Activated naive CD4-positive, alpha-beta T cell treated with anti-CD3 and anti-CD28 coated beads, Interleukin-2, amount 50 U/mL, for 24 hours (primary cell): ENCODE results near the gene FLT4.

Experiments
- H3K27ac Mint-ChIP-seq: one replicate; pipeline ENCODE4 v1.8.0; 2021; ENCODE audit warnings: mild to moderate bottlenecking, mixed read lengths
- H3K27me3 Mint-ChIP-seq: one replicate; pipeline ENCODE4 v1.8.0; 2021; ENCODE audit warnings: mixed read lengths
- H3K36me3 Mint-ChIP-seq: one replicate; pipeline ENCODE4 v1.8.0; 2021; ENCODE audit warnings: mixed read lengths
- H3K4me1 Mint-ChIP-seq: one replicate; pipeline ENCODE4 v1.8.0; 2021; ENCODE audit warnings: mixed read lengths
- H3K4me3 Mint-ChIP-seq: one replicate; pipeline ENCODE4 v1.8.0; 2021; ENCODE audit warnings: mild to moderate bottlenecking, mixed read lengths
- H3K9me3 Mint-ChIP-seq: one replicate; pipeline ENCODE4 v1.8.0; 2021; ENCODE audit warnings: mixed read lengths

FLT4 gene

GRCh38 chr5:180639741-180640610 lies 9.4 kb downstream of the FLT4 start:
- no peaks in the 10 kb centered on the region for H3K27me3 Mint-ChIP-seq
- no peaks in the 10 kb centered on the region for H3K36me3 Mint-ChIP-seq
- H3K9me3 Mint-ChIP-seq, result no peaks in the 10 kb centered on the region
- H3K4me1 Mint-ChIP-seq, result no peaks in the 10 kb centered on the region
- H3K4me3 Mint-ChIP-seq, result no peak overlapping the region
- H3K27ac Mint-ChIP-seq, result no peak overlapping the region

DNA sequence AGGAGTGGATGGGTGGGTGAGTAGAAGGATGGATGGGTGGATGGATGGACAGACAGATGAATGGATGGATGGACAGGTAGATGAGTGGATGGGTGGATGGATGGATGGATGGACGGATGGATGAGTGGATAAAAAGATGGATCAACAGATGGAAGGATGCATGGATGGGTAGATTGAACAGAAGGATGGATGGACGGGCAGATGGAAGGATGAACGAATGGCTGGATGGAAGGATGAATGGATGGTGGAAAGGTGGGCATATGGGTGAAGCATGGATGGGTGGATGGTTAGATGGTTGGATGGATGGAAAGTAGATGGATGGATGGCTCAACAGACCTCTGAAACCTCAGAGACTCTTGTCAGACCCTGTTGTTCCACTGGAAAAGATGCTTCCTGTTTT lies 10.1 kb downstream of the FLT4 start:
- Mint-ChIP-seq H3K9me3 (no peaks in the 10 kb centered on the region), H3K27me3 (no peaks in the 10 kb centered on the region), H3K4me3 (no peak overlapping the region), H3K36me3 (no peaks in the 10 kb centered on the region), H3K27ac (no peak overlapping the region), H3K4me1 (no peaks in the 10 kb centered on the region)

- Mint-ChIP-seq H3K36me3 (no peaks in the 10 kb centered on the region), H3K27ac (no peak overlapping the region), H3K4me1 (no peaks in the 10 kb centered on the region), H3K27me3 (no peaks in the 10 kb centered on the region), H3K9me3 (no peaks in the 10 kb centered on the region), H3K4me3 (no peak overlapping the region)
Measured at GRCh38 chr5:180637962-180638680, 11.3 kb downstream of the FLT4 start.

DNA sequence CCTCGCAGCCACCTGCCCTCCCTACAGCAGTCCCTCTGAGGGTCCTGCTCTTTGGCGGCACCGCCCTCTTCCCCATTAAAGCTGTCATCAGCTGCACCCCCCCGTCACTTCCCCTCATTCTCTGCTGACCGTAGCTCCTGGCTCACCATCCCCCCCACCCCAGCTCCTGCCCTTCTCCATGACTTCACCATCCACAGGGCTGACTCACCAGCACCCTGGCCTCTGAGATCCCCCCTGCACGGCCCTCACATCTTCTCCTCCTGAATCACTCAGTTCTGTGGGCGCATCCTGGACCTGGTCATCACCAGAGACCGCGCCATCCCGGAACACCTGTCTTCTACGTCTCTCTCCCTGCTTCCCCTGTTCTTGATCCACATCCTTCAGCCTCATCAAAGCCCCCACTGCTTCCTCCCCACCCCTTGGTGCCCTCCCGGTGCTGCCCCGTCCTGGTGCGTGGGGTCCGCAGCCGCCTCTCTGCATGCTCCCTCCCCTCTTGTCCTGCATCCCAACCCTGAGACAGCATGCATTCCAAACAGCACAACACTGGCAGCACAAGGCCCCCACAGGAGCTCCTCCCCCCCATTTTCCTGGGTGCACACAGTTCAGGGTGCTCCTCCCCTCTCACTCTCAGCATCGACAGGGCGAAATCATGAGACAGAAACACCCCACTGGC lies 12.9 kb downstream of the FLT4 start:
- Mint-ChIP-seq H3K36me3 (no peaks in the 10 kb centered on the region), H3K4me3 (no peak overlapping the region), H3K27me3 (no peaks in the 10 kb centered on the region), H3K4me1 (no peaks in the 10 kb centered on the region), H3K9me3 (no peaks in the 10 kb centered on the region), H3K27ac (no peak overlapping the region)

- H3K4me3 Mint-ChIP-seq, result no peak overlapping the region
- no peak overlapping the region for H3K27ac Mint-ChIP-seq
- H3K27me3 Mint-ChIP-seq, result no peaks in the 10 kb centered on the region
- H3K9me3 Mint-ChIP-seq, result no peaks in the 10 kb centered on the region
- H3K36me3 Mint-ChIP-seq, result no peaks in the 10 kb centered on the region
- H3K4me1 Mint-ChIP-seq, result no peaks in the 10 kb centered on the region
Measured at GRCh38 chr5:180636016-180636402, 13.4 kb downstream of the FLT4 start.

DNA sequence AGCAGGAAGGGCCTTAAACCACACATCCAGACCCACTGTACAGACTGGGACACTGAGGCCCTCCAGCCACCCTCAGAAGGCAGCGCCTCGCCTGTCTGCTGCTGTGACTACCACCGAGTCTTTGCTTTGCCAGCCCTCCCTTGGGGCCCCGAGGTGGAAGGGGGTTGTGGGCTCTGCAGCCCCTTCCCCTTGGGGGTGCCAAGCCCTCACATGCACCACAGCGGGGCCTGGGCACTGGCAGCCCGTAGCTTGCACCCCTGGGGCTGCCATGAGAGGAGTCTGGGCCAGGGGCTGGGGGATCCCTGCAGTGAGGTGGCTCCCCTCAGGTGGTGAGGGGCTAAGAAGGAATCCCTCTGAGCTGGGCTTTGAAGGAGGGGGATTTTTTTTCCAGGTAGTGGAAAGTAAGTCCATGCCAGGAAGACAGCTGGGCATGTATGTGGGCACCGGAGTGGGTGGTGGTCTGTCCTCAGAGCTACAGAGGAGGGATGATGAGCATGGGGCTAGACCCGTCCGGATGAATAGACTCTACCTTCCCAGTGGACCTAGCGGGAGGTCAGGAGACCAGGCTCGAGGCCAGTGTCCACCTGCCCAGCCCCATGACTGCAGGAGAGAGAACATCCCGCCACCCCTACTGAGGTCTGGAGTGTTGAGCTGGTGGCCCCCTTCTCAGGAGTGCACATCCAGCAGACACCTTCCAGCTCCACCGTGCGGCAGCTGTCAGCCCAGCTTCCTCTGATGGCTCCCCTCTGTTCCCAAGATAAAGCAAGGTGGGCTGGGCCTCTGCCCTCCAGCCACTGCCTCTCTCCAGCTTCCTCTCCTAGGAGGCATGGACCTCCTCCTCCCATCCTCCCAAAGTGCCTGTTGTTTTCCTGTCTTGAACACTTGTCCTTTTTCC lies 15.9 kb downstream of the FLT4 start:
- H3K4me3 Mint-ChIP-seq, result no peak overlapping the region
- peak overlapping the region; percentile 43 for H3K27ac Mint-ChIP-seq
- H3K9me3 Mint-ChIP-seq, result no peaks in the 10 kb centered on the region
- no peaks in the 10 kb centered on the region for H3K4me1 Mint-ChIP-seq
- no peaks in the 10 kb centered on the region for H3K36me3 Mint-ChIP-seq
- H3K27me3 Mint-ChIP-seq, result no peaks in the 10 kb centered on the region

DNA sequence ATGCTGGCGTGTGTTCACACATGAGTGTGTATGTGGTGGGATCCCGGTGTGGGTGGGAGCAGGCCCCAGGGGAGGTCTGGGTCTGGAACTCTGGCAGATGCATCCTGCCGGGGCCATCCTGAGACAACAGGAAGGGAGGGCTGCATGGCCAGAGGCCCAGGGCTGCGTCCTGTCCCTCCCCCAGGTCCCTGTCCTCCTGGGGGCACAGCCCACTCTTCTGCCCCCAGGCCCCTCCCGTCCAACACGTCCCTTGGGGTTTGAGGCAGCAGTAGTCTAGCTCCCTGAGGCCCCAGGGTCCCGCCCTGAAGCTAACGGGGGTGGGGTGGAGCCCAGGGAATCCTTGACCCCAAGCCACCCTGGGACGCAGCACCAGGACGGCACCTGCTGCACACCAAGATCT lies 16.6 kb downstream of the FLT4 start:
- Mint-ChIP-seq H3K4me3 (no peak overlapping the region), H3K36me3 (no peaks in the 10 kb centered on the region), H3K27me3 (no peaks in the 10 kb centered on the region), H3K4me1 (no peaks in the 10 kb centered on the region), H3K27ac (peak overlapping the region; percentile 19), H3K9me3 (no peaks in the 10 kb centered on the region)

GRCh38 chr5:180631549-180632383 lies 17.6 kb downstream of the FLT4 start:
- Mint-ChIP-seq H3K27me3 (no peaks in the 10 kb centered on the region), H3K27ac (no peak overlapping the region), H3K36me3 (no peaks in the 10 kb centered on the region), H3K4me3 (no peak overlapping the region), H3K9me3 (no peaks in the 10 kb centered on the region), H3K4me1 (no peaks in the 10 kb centered on the region)

- H3K4me3 Mint-ChIP-seq, result no peak overlapping the region
Measured at GRCh38 chr5:180630426-180630825, 19.0 kb downstream of the FLT4 start.

DNA sequence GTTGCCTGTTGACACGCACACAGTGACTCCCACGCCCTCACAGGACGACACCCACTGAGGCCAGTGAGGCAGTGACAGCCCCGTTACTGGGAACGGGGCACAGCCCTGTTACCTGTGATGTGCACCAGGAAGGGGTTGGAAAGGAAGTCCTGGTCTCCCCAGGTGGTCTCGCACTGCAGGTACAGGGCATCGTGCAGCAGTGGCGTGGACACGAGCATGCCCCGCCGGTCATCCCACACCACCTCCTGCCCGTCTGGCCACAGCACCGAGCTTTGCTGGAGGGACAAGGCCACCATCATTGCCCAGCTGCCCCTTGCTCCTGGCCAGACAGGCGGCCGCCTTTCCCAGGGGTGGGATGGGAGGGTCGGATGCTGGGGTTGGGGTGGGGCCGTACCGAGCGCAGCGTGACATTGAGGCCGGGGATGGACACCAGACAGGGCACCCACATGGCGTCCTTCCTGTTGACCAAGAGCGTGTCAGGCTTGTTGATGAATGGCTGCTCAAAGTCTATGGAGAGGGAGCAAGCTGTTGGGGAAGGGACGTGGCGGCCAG lies 19.5 kb downstream of the FLT4 start:
- no peak overlapping the region for H3K4me3 Mint-ChIP-seq
- no peaks in the 10 kb centered on the region for H3K36me3 Mint-ChIP-seq
- no peak overlapping the region for H3K27ac Mint-ChIP-seq
- H3K27me3 Mint-ChIP-seq, result no peaks in the 10 kb centered on the region
- H3K4me1 Mint-ChIP-seq, result no peaks in the 10 kb centered on the region
- H3K9me3 Mint-ChIP-seq, result no peaks in the 10 kb centered on the region

More at GRCh38 chr5:180630426-180630825, 19.0 kb downstream of the FLT4 start:
- no peaks in the 10 kb centered on the region for H3K9me3 Mint-ChIP-seq
- no peaks in the 10 kb centered on the region for H3K27me3 Mint-ChIP-seq
- no peaks in the 10 kb centered on the region for H3K4me1 Mint-ChIP-seq
- H3K27ac Mint-ChIP-seq, result no peak overlapping the region
- no peaks in the 10 kb centered on the region for H3K36me3 Mint-ChIP-seq

- no peak overlapping the region for H3K4me3 Mint-ChIP-seq
- no peaks in the 10 kb centered on the region for H3K27me3 Mint-ChIP-seq
- no peak overlapping the region for H3K27ac Mint-ChIP-seq
- H3K36me3 Mint-ChIP-seq, result no peaks in the 10 kb centered on the region
- H3K9me3 Mint-ChIP-seq, result no peaks in the 10 kb centered on the region
- peaks cover 5% of the 10 kb centered on the region for H3K4me1 Mint-ChIP-seq
Measured at GRCh38 chr5:180628827-180629750, 20.3 kb downstream of the FLT4 start.

DNA sequence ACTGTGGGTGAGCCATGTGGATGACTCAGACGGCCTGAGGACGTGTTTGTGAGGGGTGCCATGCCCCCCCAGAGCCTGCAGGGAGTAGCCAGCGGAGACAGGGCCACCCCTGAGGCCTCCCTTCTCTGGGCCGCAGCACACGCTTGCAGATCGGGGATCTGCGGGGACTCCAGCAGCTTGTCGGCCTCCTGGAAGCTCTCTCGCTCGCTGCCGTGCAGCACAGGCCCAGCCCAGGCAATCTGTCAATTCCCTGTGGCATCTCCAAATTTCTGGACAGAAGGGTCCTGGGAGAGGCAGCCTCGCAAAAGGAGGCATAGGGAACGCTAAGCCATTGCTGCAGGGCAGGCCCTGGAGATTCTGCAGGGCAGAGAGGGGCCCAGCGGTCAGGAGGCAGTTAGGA lies 21.2 kb downstream of the FLT4 start:
- H3K4me3 Mint-ChIP-seq, result no peak overlapping the region
- peaks cover 10% of the 10 kb centered on the region for H3K4me1 Mint-ChIP-seq
- H3K9me3 Mint-ChIP-seq, result no peaks in the 10 kb centered on the region
- H3K27me3 Mint-ChIP-seq, result no peaks in the 10 kb centered on the region
- no peaks in the 10 kb centered on the region for H3K36me3 Mint-ChIP-seq
- H3K27ac Mint-ChIP-seq, result no peak overlapping the region

DNA sequence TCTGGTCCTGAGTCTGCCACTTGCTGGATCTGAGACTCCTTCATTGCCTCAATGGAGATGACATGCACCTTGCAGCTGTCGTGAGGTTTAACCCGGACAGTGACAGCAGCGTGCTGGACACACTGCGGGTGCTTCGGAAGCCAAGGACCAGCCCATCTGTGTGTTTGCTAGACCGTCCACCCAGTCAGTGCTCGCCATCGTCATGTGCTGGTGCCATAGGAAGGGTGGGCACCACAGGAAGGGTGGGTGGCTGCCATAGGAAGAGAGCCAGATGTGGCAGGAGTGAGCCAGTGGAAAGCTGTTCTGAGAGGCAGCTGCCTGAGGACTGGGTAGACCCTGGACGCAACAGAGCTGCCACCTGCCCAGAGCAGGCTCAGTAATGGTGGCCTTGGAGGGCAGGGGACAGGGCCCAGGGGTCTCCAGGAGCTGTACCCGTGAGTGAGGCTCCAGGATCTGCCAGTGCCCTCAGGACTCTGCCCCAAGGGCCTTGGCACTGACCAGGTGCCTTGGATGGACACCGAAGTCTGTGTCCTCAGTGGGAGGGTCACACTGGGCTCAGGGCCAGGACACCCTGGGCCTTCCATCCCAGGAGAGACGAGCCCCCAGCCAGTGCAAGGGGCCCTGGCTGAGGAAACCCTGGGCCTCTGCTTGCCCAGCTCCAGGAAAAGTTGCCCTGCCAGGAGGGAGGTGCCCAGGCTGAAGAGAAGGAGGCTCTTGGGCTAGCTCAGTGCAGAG lies 21.8 kb downstream of the FLT4 start:
- Mint-ChIP-seq H3K27ac (no peak overlapping the region), H3K36me3 (no peaks in the 10 kb centered on the region), H3K9me3 (no peaks in the 10 kb centered on the region), H3K4me1 (peaks cover 15% of the 10 kb centered on the region), H3K4me3 (no peak overlapping the region), H3K27me3 (no peaks in the 10 kb centered on the region)
